Measurements from ENCODE around the gene HACD3. TPM values are rescaled to one million over a fixed set of nuclear protein-coding genes. Genes with fewer than 3 reads are reported as not detected.

Gene HACD3
- total and polyA plus RNA-seq, 2 of the 4 experiments (the other 2 are of a cell fraction): 60.9 to 131 TPM

GRCh38 chr15:65626856-65627255, 96.6 kb downstream of the HACD3 start:
- no peak overlapping the region for H2BK20ac ChIP-seq (ENCODE audit: low read depth, low read length)
- H3K79me1 ChIP-seq (ENCODE audit: low read depth in 1 of 2, low read length in 2 of 2): no peaks in the 10 kb centered on the region
- H3K18ac ChIP-seq (ENCODE audit: low read depth, low read length): no peak overlapping the region
- no TSS peak for BruUV-seq (replicated peaks)
- H4K91ac ChIP-seq (ENCODE audit: insufficient read depth, low read depth, low read length): no peak overlapping the region
- H3K9me3 ChIP-seq (ENCODE audit: control insufficient read depth, insufficient read depth, low read length): no peaks in the 10 kb centered on the region
- dilution Hi-C loops (cut with HindIII; ENCODE audit: low sequenced_read_pairs, unreplicated experiment) (no loop called here), in situ Hi-C loops (cut with MboI; ENCODE audit: low sequenced_read_pairs) (no loop called here), intact Hi-C loops (cut with micrococcal nuclease) (no loop called here)
- no peak overlapping the region for H3K27ac ChIP-seq (ENCODE audit: insufficient read depth, low read length)
- no peak overlapping the region for H3K14ac ChIP-seq (replicated peaks; ENCODE audit: low read depth, low read length)
- no peak overlapping the region for H2AK5ac ChIP-seq (ENCODE audit: low read depth, low read length)
- no peak overlapping the region for H2BK15ac ChIP-seq (ENCODE audit: low read depth, low read length)
- no peak overlapping the region for H3K4me3 ChIP-seq (ENCODE audit: insufficient read depth, low read depth, low read length)
- no peak overlapping the region for H3K9ac ChIP-seq (ENCODE audit: low read depth, low read length)
- H3K23ac ChIP-seq (ENCODE audit: low read depth, low read length): no peak overlapping the region
- no peak overlapping the region for H2AFZ ChIP-seq (replicated peaks; ENCODE audit: low read length, poor library complexity)
- no peaks in the 10 kb centered on the region for H4K20me1 ChIP-seq (ENCODE audit: insufficient read depth, low read length)
- WGBS, 2 experiments (ENCODE audit: extremely low coverage in 2 of 2, insufficient read length in 1 of 2): no CpG with 5 or more reads among the region's 4 CpGs
- H2BK120ac ChIP-seq (ENCODE audit: low read depth, low read length): no peak overlapping the region
- H2BK5ac ChIP-seq (ENCODE audit: low read depth, low read length, poor library complexity, severe bottlenecking): no peak overlapping the region
- POLR2A ChIA-PET (ENCODE audit: unreplicated experiment): no interaction called here
- no peaks in the 10 kb centered on the region for H3K27me3 ChIP-seq (ENCODE audit: control insufficient read depth, insufficient read depth, low read length)
- no peak overlapping the region for H3K4ac ChIP-seq (ENCODE audit: low read depth, low read length)
- peaks cover 3% of the 10 kb centered on the region for H3K4me1 ChIP-seq (ENCODE audit: control insufficient read depth, insufficient read depth, low read length)
- ATAC-seq (ENCODE audit: low read depth) (no peak), DNase-seq (no peak)
- no peak overlapping the region for H3K56ac ChIP-seq (ENCODE audit: extremely low read depth, insufficient read depth, low read length)
- H2AK9ac ChIP-seq (replicated peaks; ENCODE audit: low read depth, low read length, poor library complexity): no peak overlapping the region
- peaks cover 9% of the 10 kb centered on the region for H3K9me1 ChIP-seq (ENCODE audit: insufficient read depth, low read length)
- H3K36me3 ChIP-seq (ENCODE audit: control insufficient read depth, insufficient read depth, low read length): no peaks in the 10 kb centered on the region; the same call in 1 of the 2 replicates
- CTCF ChIA-PET: no interaction called here
- H3K4me2 ChIP-seq (ENCODE audit: low read depth, low read length): no peak overlapping the region
- TF ChIP-seq CEBPB (IDR thresholded peaks at IDR 0.05; ENCODE audit: low read depth, low read length): no peak
- H4K5ac ChIP-seq (ENCODE audit: low read depth, low read length): no peak overlapping the region
- no peak overlapping the region for H4K8ac ChIP-seq (ENCODE audit: low read depth in 2 of 2, low read length in 2 of 2)

Small RNAs within 50 kb of the gene (microRNA-seq; reads per million reads assigned to microRNA genes)
- gene RF00019 (ENCODE audit: insufficient read depth, insufficient read length): not detected
- not detected for gene RNU6-19P (ENCODE audit: insufficient read depth, insufficient read length)

Small RNAs within 50 kb of the gene (small RNA-seq; reads per million reads assigned to genes)
- gene RF00019 (0 reads per million in 5 experiments), gene RNU6-19P (1.3 to 76.5 (median 2.7) reads per million in 5 experiments)

Other genes starting within 250 kb of the HACD3 start
- 1.3 and 1.7 TPM in 2 replicates for gene PARP16, start 243.6 kb upstream of the HACD3 start, total RNA-seq (2012; rRNA removed)
- gene PARP16, start 243.6 kb upstream of the HACD3 start, polyA plus RNA-seq (2012; rRNA removed): 4.1 and 5.0 TPM in 2 replicates
- not detected in 2 replicates for gene RNU5A-1, start 234.4 kb upstream of the HACD3 start, total RNA-seq (2012; rRNA removed)
- not detected in 2 replicates for gene RNU5A-1, start 234.4 kb upstream of the HACD3 start, polyA plus RNA-seq (2012; rRNA removed)
- not detected in 2 replicates for gene RNU5B-1, start 225.8 kb upstream of the HACD3 start, total RNA-seq (2012; rRNA removed)
- gene RNU5B-1, start 225.8 kb upstream of the HACD3 start, polyA plus RNA-seq (2012; rRNA removed): not detected in 2 replicates
- gene IGDCC3, start 152.5 kb upstream of the HACD3 start, total RNA-seq (2012; rRNA removed): under 0.01 and 0.18 TPM in 2 replicates
- 0.19 and 0.32 TPM in 2 replicates for gene IGDCC3, start 152.5 kb upstream of the HACD3 start, polyA plus RNA-seq (2012; rRNA removed)
- gene IGDCC4, start 107.5 kb upstream of the HACD3 start, total RNA-seq (2012; rRNA removed): 0.54 and 0.56 TPM in 2 replicates
- gene IGDCC4, start 107.5 kb upstream of the HACD3 start, polyA plus RNA-seq (2012; rRNA removed): 2.3 and 2.7 TPM in 2 replicates
- gene DPP8, start 12.8 kb upstream of the HACD3 start, total RNA-seq (2012; rRNA removed): 29.4 and 35.6 TPM in 2 replicates
- 10.1 and 10.7 TPM in 2 replicates for gene DPP8, start 12.8 kb upstream of the HACD3 start, polyA plus RNA-seq (2012; rRNA removed)
- gene INTS14, start 80.7 kb downstream of the HACD3 start, total RNA-seq (2012; rRNA removed): 22.9 and 33.9 TPM in 2 replicates
- 35.8 and 39.5 TPM in 2 replicates for gene INTS14, start 80.7 kb downstream of the HACD3 start, polyA plus RNA-seq (2012; rRNA removed)
- 3.6 and 3.9 TPM in 2 replicates for gene SLC24A1, start 91.5 kb downstream of the HACD3 start, total RNA-seq (2012; rRNA removed)
- 3.8 and 4.9 TPM in 2 replicates for gene SLC24A1, start 91.5 kb downstream of the HACD3 start, polyA plus RNA-seq (2012; rRNA removed)

All from IMR-90 (cell line).